Renal cortical epithelial cell (primary cell): Measurements from ENCODE around the gene TXNDC17. TPM values are rescaled to one million over a fixed set of nuclear protein-coding genes. Genes with fewer than 3 reads are reported as not detected.
"Not testable (repeated sequence)": the region's sequence is repeated elsewhere in the genome, so short reads cannot be mapped to it uniquely, and the experiment has no call there.

Experiments
- DNase-seq: peaks from one replicate; pipeline ENCODE4 v3.0.0-alpha.2; 2011; ENCODE audit warnings: low read depth
- total RNA-seq: library from RNA; depleted of rRNA; stranded (reverse); fragments of >200 nt; gene quantifications from 2 replicates; pipeline ENCODE4 v1.2.3, GENCODE V29; 2014

TXNDC17 gene
- total RNA-seq, 1 donor from 2014 or later: 137 TPM

DNA sequence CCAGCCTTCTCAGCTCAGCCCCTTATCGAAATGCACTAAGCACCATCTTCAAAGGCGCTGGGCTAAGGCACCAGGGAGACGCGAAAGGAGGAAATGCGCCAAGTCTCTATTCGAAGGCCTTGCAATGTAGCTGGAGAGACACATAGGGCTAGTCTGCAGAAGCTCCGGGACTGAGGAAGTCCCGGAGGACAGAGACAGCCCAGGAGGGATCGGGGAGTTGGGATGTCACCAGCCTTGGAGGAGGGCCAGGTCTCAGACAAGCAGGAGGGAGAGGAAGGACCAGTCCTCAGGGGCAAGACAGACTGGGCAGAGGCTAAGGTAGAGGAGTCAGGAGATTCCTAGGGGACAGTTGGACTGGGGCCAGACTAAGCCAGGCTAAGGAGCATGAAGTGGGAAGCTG lies 19.2 kb downstream of the TXNDC17 start:
- DNase-seq: no peak

GRCh38 chr17:6660805-6661463 lies 20.1 kb downstream of the TXNDC17 start:
- no peak for DNase-seq

DNA sequence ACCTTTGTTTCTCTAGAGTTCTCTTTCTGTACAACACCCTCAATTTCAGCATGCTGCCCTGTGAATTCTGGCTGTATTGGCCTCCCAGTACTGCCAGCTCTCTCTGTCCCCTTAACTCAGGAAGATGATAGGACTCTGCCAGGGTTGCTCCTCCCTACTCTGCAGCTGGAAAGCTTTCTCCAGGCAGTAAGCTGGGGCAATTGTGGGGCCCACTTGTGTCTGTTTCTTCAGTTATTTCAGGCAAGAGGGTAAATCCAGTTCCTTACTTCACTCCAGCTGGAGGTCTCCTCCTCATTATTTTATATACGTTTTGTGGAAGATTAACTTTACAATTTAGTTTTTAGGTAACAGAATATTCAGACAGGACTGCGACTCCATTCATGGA lies 20.6 kb downstream of the TXNDC17 start:
- no peak for DNase-seq

DNA sequence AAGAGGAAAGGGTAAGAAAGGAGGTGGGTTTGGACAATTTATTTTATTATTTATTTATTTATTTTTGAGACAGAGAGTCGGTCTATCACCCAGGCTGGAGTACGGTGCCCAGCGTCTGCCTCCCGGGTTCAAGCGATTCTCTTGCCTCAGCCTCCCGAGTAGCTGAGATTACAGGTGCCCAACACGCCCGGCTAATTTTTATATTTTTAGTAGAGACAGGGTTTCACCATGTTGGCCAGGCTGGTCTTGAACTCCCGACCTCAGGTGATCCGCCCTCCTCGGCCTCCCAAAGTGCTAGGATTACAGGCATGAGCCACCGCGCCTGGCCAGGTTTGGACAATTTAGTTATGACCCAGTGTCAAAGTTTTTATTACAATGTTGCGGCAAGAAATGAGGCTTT lies 22.3 kb downstream of the TXNDC17 start:
- DNase-seq: not testable (repeated sequence)

- peak; percentile 77 for DNase-seq
These were observed 25.2 kb downstream of the TXNDC17 start for GRCh38 chr17:6666077-6666521.

- no peak for DNase-seq
These were observed 25.7 kb downstream of the TXNDC17 start for GRCh38 chr17:6666557-6666956.

- no peak for DNase-seq
These were observed 26.7 kb downstream of the TXNDC17 start for GRCh38 chr17:6667516-6667915.

GRCh38 chr17:6668219-6668618 lies 27.4 kb downstream of the TXNDC17 start:
- DNase-seq: no peak

- DNase-seq: no peak
These were observed 28.0 kb downstream of the TXNDC17 start for GRCh38 chr17:6668727-6669425.

DNA sequence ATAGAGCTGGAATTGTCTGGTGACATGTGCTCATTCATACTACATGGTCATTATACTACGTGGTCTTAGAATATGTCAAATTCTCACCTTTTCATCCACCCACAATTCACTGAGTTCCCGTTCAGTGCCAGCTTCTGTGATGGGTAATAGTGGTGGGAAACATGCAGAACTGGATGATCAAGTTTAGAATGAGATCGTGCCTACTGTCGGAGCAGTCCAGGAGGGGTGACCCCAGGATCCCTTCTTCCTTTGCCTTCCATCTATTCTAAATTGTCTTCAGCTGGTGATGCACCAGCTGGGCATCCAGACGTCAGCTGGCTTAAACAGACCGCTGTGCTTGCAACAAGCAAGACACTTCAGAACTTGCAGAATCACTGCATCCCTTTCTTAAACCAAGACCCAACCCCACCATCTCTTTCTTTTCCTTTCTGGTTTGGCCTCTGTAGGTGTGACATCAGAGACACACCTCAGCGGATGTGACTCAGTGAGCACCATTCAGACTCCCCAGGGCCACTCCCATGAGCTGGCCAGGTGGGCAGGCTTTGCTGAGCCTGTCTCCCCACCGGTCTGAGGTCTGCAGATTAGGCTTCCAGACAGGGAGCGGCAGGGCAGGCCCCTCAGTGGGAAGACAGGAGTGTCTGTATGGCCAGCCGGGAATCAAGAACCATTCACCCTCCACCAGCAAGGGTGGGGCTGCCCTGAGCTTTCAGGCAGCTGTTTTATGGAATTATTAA lies 28.8 kb downstream of the TXNDC17 start:
- DNase-seq: no peak

- no peak for DNase-seq
These were observed 29.7 kb downstream of the TXNDC17 start for GRCh38 chr17:6670571-6670970.

- DNase-seq: no peak
These were observed 30.1 kb downstream of the TXNDC17 start for GRCh38 chr17:6670999-6671398.

- DNase-seq: no peak
These were observed 30.6 kb downstream of the TXNDC17 start for GRCh38 chr17:6671431-6671830.

DNA sequence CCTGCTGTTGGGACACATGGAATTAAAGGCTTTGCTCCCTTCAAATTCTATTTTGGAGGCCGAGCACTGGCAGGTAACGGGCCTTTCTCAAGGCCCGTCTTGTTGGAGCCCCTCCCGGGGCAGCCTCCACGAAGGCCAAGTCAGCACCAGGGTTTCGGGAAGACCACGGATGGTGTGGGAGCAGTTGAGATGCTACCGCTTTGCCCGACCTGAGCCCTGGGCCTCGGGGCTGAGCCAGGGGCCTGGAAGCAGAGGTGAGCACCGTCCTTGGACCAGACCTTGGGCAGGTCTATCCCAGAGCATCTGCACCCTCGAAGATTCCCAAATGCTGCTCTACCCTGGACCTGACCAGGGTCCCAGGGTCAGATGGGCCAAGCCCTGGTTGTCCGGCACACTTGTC lies 33.7 kb downstream of the TXNDC17 start:
- no peak for DNase-seq

DNA sequence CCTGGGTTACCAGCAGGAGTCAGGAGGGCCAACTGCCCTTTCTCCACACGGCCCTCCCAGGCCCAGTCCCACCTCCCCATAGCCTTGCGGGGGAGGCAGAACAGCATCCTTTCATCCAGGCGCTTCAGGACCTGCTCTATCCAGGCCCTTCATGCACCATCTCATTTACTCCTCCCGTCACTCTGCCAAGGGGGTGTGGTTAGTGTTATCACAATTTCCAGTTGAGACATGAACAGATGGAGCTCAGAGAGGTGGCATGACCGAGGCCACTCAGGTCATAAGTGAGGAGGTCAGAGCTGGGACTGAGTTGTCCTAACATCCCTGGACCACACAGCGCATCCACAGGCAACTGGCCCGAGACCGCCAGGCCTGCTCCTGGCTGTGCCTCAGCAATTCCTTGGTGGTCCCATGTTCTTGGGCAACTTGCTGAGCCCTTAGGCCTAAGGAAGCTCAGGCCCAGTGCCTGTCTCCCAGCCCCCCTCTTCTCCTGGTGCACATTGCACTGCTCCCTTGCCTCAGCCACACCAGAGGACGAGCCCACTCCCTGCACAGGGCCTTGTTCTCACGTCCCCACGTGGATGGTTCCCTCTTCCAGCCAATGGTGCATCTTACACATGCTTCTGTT lies 34.5 kb downstream of the TXNDC17 start:
- DNase-seq: no peak

- no peak for DNase-seq
These were observed 35.9 kb downstream of the TXNDC17 start for GRCh38 chr17:6676802-6677157.

DNA sequence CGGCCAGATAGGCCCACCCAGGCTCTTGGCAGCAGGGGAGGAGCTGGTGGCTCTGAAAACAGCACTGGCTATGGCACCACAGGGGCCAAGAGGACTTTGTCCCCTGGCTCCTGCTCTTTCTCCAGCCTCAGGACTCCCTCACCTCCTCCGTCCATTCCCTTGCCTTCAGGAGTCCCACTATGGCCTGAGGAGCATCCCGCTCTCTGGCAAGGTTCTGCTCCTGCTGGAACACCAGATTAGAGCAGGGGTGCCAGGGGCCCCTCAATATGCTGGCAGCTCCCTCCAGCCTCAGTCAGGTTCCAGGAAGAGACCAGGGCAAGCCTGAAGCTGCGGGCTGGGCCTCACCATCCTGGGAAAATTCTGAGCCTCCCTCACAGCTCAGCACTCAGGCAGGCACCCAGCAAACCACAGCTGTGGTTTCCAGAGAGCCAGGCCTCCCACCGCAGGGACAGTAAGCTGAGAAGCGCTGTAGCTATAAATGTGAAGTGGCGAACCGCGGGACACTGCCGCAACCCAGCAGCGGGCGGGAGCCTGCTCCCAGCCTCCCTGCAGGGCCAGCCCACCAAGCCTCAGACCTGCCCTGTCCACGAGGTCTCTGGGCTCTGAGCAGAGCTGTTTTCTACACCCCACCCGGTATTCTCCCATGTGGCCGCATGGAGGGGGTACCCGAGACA lies 36.4 kb downstream of the TXNDC17 start:
- peak; percentile 36 for DNase-seq

GRCh38 chr17:6677946-6678345 lies 37.1 kb downstream of the TXNDC17 start:
- no peak for DNase-seq

DNA sequence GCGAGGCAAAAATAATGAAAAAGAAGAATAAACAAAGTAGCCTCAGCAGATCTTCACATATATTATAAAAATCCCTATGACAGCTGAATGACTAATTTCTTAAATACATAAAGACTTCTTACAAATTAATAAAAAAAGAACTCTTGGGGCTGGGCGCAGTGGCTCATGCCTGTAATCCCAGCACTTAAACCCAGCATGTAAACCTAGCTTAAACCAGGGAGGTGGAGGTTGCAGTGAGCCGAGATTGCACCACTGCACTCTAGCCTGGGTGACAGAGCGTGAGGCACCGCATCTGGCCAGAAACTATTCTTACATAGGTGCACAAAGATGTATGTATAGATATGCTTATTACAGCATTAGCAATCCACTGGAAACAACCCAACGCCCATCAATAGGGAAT lies 38.4 kb downstream of the TXNDC17 start:
- DNase-seq: no peak

- no peak for DNase-seq
These were observed 40.3 kb downstream of the TXNDC17 start for GRCh38 chr17:6681176-6681575.

DNA sequence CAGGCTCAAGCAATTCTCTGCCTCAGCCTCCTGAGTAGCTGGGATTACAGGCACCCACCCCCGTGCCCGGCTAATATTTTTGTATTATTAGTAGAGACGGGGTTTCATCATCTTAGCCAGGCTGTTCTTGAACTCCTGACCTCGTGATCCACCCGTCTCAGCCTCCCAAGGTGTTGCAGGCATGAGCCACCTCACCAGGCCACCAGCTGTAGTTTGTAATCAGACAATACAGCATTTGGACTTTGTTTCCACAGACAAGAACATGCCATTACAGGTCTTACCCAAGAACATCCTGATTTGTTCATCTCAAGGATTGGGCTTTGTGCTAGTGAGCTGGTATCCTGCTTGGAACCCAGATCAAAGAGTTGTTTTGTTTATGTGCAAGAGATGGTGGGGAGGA lies 40.8 kb downstream of the TXNDC17 start:
- no peak for DNase-seq

DNA sequence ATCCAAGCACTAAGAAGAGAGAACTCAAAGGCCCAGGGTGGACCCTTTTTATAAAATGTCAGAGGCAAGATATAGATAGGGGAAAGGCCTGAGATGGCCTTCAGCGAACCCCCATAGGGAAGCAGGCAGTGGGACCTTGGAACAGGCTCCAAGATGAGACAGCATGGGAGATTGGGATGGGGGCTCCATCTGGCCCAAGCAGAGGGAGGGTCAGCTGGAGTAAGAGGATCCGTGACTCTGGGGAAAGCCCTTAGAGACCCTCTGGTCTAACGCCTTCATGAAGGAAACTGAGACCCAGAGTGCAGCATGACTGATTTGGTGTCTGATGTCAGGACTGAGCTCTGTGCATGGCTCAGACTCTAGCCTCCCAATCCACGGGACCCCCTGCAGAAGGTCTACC lies 41.5 kb downstream of the TXNDC17 start:
- DNase-seq: no peak
